Cardiac muscle cell (in vitro differentiated cells and primary cell): Measurements from ENCODE around the gene DUSP5. TPM values are rescaled to one million over a fixed set of nuclear protein-coding genes. Genes with fewer than 3 reads are reported as not detected.
"Not testable (repeated sequence)": the region's sequence is repeated elsewhere in the genome, so short reads cannot be mapped to it uniquely, and the experiment has no call there.

ENCODE experiments used
- DNase-seq, 2 donors: peaks; one replicate each; pipeline versions ENCODE4 v3.0.0 to v3.0.0-alpha.2; 2010 to 2017; ENCODE audit warnings: low read depth in 1 of 2, low spot score in 1 of 2
- H3K27ac ChIP-seq: fragments of 200-600 bp; sonication (generic); 2 replicates; pipeline ENCODE4 v1.5.1; 2016
- H3K27me3 ChIP-seq: fragments of 200-600 bp; sonication (generic); 2 replicates; pipeline ENCODE4 v1.6.0; 2016; ENCODE audit warnings: control low read depth
- H3K36me3 ChIP-seq: fragments of 200-600 bp; sonication (generic); 2 replicates; pipeline ENCODE4 v1.5.1; 2016; ENCODE audit warnings: control low read depth
- H3K4me1 ChIP-seq: fragments of 200-600 bp; sonication (generic); 2 replicates; pipeline ENCODE4 v1.8.1; 2017; ENCODE audit warnings: low read depth, mild to moderate bottlenecking, mixed run types
- H3K4me3 ChIP-seq: fragments of 200-600 bp; sonication (generic); 2 replicates; pipeline ENCODE4 v1.5.1; 2016; ENCODE audit warnings: mild to moderate bottlenecking
- H3K9me3 ChIP-seq: fragments of 200-600 bp; sonication (generic); 2 replicates; pipeline ENCODE4 v1.5.1; 2017; ENCODE audit warnings: low read depth, mild to moderate bottlenecking, control low read depth
- polyA plus RNA-seq: library from polyadenylated mRNA; unstranded; fragments of >200 nt; fragmentation: Nextera tagmentation; extraction: Ambion mirVana; gene quantifications from 2 replicates; pipeline ENCODE4 v1.2.1, GENCODE V29; 2016
- total RNA-seq: library from RNA; depleted of rRNA; stranded (reverse); fragments of >200 nt; gene quantifications from 2 replicates; pipeline ENCODE4 v1.2.3, GENCODE V29; 2016
- TF ChIP-seq, protein P1 (sequence below): IDR thresholded peaks from 2 replicates; pipeline ENCODE4 v1.5.1; 2012; ENCODE audit warnings: low read depth, mild to moderate bottlenecking, low read length

DUSP5 gene
- total and polyA plus RNA-seq, 2 experiments from 2014 or later: 64.1 to 82.1 TPM

DNA sequence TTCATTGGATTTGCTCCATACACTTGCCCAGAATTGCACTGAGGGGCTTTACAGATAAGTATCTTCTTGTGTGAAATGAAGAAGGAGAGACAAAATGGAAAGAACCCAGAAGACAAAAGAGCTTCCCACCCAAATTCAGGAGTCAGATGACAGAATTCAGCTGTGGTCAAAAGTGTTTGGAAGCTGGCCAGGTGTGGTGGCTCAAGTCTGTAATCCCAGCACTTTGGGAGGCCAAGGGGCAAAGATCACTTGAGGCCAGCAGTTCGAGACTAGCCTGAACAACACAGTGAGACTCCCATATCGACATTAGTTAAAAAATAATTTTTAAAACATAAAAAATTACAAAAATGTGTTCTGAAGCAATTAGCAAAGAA, 27.1 kb downstream of the DUSP5 start:
- Histone ChIP-seq H3K36me3 (no peaks in the 10 kb centered on the region), H3K4me1 (no peaks in the 10 kb centered on the region), H3K9me3 (no peaks in the 10 kb centered on the region), H3K27me3 (no peaks in the 10 kb centered on the region), H3K27ac (no peak overlapping the region), H3K4me3 (no peak overlapping the region)
- TF ChIP-seq, protein P1, sequence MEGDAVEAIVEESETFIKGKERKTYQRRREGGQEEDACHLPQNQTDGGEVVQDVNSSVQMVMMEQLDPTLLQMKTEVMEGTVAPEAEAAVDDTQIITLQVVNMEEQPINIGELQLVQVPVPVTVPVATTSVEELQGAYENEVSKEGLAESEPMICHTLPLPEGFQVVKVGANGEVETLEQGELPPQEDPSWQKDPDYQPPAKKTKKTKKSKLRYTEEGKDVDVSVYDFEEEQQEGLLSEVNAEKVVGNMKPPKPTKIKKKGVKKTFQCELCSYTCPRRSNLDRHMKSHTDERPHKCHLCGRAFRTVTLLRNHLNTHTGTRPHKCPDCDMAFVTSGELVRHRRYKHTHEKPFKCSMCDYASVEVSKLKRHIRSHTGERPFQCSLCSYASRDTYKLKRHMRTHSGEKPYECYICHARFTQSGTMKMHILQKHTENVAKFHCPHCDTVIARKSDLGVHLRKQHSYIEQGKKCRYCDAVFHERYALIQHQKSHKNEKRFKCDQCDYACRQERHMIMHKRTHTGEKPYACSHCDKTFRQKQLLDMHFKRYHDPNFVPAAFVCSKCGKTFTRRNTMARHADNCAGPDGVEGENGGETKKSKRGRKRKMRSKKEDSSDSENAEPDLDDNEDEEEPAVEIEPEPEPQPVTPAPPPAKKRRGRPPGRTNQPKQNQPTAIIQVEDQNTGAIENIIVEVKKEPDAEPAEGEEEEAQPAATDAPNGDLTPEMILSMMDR: no peak
- DNase-seq: no peak

DNA sequence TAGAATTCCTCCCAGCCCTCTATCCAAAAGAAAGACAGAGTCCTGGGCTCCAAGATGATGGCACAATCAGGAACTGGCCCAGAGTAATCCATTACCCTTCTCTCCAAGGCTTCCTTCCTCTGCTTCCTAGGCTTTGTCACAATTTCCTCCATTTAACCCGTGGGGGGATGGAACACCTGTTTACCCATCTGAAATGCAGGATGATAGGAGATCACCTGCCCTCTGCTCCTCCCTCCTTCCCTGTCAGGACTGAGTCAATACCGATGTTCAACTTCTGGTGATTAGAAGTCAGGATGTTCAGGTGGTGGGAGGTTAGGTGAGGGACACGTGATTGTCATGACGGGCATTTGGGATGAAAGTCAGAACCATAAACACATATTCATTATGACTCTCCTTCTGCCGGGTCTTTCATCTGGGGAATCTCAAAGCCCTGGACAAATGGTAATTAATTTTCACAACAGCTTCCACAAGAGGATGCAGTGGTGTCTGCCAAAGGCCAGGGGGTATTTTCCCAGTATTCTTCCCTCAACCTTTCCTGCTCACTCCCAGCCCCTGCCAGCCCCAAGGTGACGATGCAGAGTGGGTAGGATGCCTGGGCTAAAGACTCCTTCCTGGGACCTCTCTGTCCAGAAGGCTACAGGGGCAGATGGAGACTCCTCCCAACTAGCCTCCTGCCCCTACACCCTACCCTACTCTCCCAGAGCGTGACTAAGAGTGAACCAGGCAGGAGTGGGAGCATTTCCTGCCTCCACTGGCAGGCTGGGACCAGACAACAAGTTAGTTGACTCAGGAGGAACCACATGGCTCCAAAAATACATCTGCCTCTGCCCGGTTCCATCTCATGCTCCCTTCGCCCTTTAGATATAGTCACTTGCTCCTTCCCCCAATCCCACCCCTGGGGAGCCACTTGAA, 27.9 kb downstream of the DUSP5 start:
- DNase-seq: peak in 1 of 2 donors; percentile 41
- no peaks in the 10 kb centered on the region for H3K36me3 ChIP-seq
- H3K4me1 ChIP-seq: no peaks in the 10 kb centered on the region
- H3K4me3 ChIP-seq: no peak overlapping the region
- no peak overlapping the region for H3K27ac ChIP-seq
- TF ChIP-seq, protein P1: no peak
- H3K27me3 ChIP-seq: no peaks in the 10 kb centered on the region
- no peaks in the 10 kb centered on the region for H3K9me3 ChIP-seq

DNA sequence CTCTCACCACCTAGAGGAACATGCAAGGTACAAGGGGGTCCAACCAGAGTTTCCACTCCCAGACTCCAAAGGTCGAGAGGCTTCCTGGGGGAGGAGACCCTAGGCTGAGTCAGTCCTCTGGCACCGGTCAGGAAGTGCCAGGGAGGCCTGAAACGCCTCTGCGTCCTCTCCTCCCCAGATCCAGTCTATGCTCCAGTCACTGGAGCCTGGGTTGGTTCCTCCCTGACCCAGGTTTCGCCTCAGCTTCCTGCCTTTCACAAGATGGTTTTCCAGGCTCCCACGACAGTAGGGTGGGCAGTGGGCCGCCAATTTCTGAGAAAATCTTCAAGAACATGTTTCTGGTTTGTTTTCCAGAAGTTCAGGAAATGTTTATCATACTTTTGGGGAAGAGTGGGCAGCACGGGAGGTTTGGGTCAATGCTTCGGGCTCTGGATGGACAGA, 30.0 kb downstream of the DUSP5 start:
- H3K27ac ChIP-seq: no peak overlapping the region
- no peaks in the 10 kb centered on the region for H3K36me3 ChIP-seq
- peak in 1 of 2 donors; percentile 86 for DNase-seq
- H3K27me3 ChIP-seq: no peaks in the 10 kb centered on the region
- no peaks in the 10 kb centered on the region for H3K9me3 ChIP-seq
- no peaks in the 10 kb centered on the region for H3K4me1 ChIP-seq
- TF ChIP-seq, protein P1: no peak
- no peak overlapping the region for H3K4me3 ChIP-seq

DNA sequence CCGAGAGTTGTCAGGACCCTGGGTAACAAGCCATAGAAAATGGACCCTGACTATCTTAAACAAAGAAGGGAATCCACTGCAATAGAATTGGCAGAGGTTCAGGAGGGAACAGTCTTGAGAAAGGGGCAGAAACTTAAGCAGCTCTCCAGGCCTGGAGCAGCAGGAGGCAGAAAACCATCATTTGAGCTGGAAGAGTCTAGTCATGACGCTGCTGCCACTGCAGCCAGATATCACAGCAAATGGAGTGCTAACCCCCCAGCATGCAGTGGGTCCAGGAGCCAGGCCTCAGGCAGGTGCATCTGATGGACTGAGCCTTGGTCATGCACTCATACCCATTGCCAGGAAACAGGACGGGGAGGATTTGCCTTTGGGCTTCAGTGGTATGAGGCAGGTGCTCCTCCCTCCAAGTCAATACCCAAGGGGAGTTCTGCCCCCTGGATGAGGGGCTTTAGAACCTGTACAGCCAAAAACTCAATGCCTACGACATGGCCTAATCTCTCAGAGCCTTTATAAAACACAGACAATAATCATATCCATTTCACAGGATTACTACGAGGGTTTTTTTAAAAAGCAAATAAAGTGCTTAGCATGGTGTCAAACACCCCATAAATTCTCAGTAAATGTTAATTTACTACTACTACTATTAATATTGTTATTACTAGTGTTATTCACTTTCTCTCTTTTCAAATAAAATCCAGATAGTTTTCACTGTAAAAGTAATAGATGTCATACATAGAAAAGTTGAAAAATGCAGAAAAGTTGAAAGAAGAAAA, 30.7 kb downstream of the DUSP5 start:
- TF ChIP-seq, protein P1: no peak

DNA sequence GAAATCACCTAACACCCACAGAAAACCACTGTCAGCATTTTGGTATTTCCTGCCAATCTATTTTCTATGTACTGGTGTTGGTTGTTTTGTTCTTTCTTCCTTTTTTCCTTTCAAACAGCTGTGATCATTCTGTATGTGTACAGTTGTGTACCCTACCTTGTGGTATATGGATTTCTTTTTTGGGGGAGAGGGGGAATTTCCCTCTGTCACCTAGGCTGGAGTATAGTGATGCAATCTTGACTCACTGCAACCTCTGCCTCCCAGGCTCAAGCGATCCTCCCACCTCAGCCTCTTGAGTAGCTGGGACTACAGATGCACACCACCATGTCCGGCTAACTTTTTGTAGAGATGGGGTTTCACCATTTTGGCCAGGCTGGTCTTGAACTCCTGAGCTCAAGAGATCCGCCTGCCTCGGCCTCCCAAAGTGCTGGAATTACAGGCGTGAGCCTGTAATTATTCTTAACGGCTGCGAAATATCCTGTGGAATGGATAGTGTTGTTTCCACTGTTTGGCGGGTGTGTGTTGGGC, 31.4 kb downstream of the DUSP5 start:
- DNase-seq: peak in 1 of 2 donors; percentile 32
- H3K4me1 ChIP-seq, H3K27me3 ChIP-seq, H3K36me3 ChIP-seq, H3K9me3 ChIP-seq, H3K27ac ChIP-seq, H3K4me3 ChIP-seq: not testable (repeated sequence)

More for the DNA sequence above, 30.7 kb downstream of the DUSP5 start:
- no peaks in the 10 kb centered on the region for H3K27me3 ChIP-seq
- H3K4me3 ChIP-seq: no peak overlapping the region
- H3K36me3 ChIP-seq: no peaks in the 10 kb centered on the region
- DNase-seq: peak in 1 of 2 donors; percentile 79
- H3K4me1 ChIP-seq: no peaks in the 10 kb centered on the region
- H3K9me3 ChIP-seq: no peaks in the 10 kb centered on the region
- H3K27ac ChIP-seq: no peak overlapping the region

DNA sequence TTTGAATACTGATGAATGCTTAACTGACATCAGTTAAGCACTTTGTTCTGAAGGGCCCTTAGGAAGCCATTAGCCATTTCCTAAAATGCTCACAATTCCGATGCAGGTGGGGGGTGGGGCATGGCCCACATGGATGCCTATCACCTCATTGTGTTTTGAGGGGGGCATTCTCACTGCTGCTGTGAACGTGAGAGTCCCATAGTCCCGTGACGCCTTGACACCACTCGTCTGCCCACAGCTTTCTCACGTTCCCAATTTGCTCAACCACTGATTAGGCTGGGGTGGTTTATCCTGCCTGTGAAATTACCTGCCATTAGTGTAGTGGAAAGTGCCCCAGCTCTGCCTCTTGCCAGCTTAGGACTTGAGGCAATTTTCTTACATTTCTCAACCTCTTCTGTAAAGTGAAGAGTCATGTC, 31.9 kb downstream of the DUSP5 start:
- H3K4me1 ChIP-seq: no peaks in the 10 kb centered on the region
- no peak for DNase-seq
- no peaks in the 10 kb centered on the region for H3K27me3 ChIP-seq
- no peaks in the 10 kb centered on the region for H3K9me3 ChIP-seq
- no peak overlapping the region for H3K4me3 ChIP-seq
- no peak overlapping the region for H3K27ac ChIP-seq
- H3K36me3 ChIP-seq: no peaks in the 10 kb centered on the region
- TF ChIP-seq, protein P1: no peak
